Measurements from ENCODE around the gene CIITA. TPM values are rescaled to one million over a fixed set of nuclear protein-coding genes. Genes with fewer than 3 reads are reported as not detected.
A peak's percentile ranks its signal among the peaks of the same experiment; 100 is the strongest.

CIITA gene
- polyA plus RNA-seq, 1 donor (not counting 4 experiments of a cell fraction or from before 2014, with no cell fraction given): 0.05 TPM

DNA sequence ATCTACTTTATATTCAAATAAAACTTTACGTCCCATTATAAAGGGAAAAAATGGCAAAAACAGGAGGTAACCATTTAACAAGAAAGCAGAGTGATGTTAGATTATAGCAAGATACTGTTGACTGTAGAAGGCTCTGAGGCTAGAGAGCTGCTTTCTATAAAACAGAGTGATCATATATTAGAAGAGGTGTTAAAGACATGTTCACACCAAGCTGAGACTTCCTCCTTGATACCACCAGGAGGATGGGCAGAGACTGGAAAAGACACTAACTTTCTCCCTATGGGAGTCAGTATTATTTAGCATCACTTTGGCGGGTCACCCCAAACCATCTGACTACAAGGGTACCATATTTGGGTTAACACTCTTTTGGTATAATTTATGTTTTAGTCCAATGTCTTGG, 687 bp upstream of the CIITA start:
- FAIRE-seq (no peak), DNase-seq (ENCODE audit: low read depth, low spot score) (no peak)
- Histone ChIP-seq H3K4me1 (ENCODE audit: control insufficient read depth, extremely low read depth, insufficient read depth, low read length) (peaks cover 23% of the 10 kb centered on the region), H3K27me3 (ENCODE audit: control insufficient read depth, extremely low read depth, insufficient read depth, low read length) (peaks cover 37% of the 10 kb centered on the region), H3K9me1 (ENCODE audit: control insufficient read depth, extremely low read depth, insufficient read depth, low read length) (no peaks in the 10 kb centered on the region), H3K36me3 (ENCODE audit: control insufficient read depth in 2 of 2, extremely low read depth in 1 of 2, insufficient read depth in 2 of 2, low read length in 2 of 2) (no peaks in the 10 kb centered on the region), H2AFZ (ENCODE audit: control insufficient read depth, low read length) (no peak overlapping the region), H4K20me1 (ENCODE audit: control insufficient read depth, extremely low read depth, insufficient read depth, low read length) (peaks cover 4% of the 10 kb centered on the region), H3K27ac (ENCODE audit: control insufficient read depth, insufficient read depth, low read length) (no peak overlapping the region), H3K4me3 (ENCODE audit: control insufficient read depth in 2 of 3, extremely low read depth in 1 of 3, insufficient read depth in 2 of 3, low read depth in 1 of 3, low read length in 3 of 3) (no peak overlapping the region), H3K79me2 (ENCODE audit: control insufficient read depth, insufficient read depth, low read length) (no peaks in the 10 kb centered on the region), H3K4me2 (ENCODE audit: control insufficient read depth, extremely low read depth, insufficient read depth, low read depth, low read length) (no peak overlapping the region), H3K9me3 (ENCODE audit: control insufficient read depth, low read depth, low read length) (no peaks in the 10 kb centered on the region), H3K9ac (ENCODE audit: control insufficient read depth, extremely low read depth, insufficient read depth, low read length) (no peak overlapping the region)
- dilution Hi-C loops (cut with MboI; ENCODE audit: extremely low pct_ligation_motif_present, low sequenced_read_pairs): no loop called here
- no peak for TF ChIP-seq EZH2 (IDR thresholded peaks at IDR 0.05; ENCODE audit: low read length)
- TF ChIP-seq, protein P1, sequence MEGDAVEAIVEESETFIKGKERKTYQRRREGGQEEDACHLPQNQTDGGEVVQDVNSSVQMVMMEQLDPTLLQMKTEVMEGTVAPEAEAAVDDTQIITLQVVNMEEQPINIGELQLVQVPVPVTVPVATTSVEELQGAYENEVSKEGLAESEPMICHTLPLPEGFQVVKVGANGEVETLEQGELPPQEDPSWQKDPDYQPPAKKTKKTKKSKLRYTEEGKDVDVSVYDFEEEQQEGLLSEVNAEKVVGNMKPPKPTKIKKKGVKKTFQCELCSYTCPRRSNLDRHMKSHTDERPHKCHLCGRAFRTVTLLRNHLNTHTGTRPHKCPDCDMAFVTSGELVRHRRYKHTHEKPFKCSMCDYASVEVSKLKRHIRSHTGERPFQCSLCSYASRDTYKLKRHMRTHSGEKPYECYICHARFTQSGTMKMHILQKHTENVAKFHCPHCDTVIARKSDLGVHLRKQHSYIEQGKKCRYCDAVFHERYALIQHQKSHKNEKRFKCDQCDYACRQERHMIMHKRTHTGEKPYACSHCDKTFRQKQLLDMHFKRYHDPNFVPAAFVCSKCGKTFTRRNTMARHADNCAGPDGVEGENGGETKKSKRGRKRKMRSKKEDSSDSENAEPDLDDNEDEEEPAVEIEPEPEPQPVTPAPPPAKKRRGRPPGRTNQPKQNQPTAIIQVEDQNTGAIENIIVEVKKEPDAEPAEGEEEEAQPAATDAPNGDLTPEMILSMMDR (optimal IDR thresholded peaks at IDR 0.05 in 1 of 3, IDR thresholded peaks at IDR 0.05 in 1 of 3, conservative IDR thresholded peaks at IDR 0.05 in 1 of 3; ENCODE audit: extremely low read depth in 1 of 3, insufficient read depth in 2 of 3, low read length in 3 of 3): no peak

DNA sequence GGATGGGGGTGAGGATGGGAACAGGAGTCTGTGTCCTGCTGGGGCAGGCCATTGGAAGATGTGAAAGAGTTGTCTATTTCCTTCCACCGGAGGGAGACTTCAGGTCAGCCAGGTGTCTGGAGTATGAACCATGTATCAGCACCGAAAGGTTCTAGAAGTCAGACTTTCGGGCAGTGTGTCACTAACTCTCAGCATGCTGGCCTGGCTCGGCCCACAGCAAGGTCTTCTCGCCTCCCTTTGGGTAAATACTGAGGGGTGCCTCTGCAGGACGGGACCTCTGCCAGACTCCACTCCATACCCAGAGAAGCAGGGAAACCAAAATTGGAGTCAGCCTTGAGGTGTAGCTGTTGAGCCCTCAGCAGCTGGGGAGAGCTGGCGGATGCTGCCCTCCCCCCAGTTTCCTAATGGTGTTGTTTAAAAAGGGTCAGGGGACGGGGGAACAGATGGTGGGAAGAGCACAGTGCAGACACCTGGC, 507 bp downstream of the CIITA start:
- H3K9ac ChIP-seq (ENCODE audit: control insufficient read depth, extremely low read depth, insufficient read depth, low read length): no peak overlapping the region
- H3K4me2 ChIP-seq (ENCODE audit: control insufficient read depth, extremely low read depth, insufficient read depth, low read depth, low read length): peak overlapping the region; percentile 9
- no peaks in the 10 kb centered on the region for H3K36me3 ChIP-seq (ENCODE audit: control insufficient read depth in 2 of 2, extremely low read depth in 1 of 2, insufficient read depth in 2 of 2, low read length in 2 of 2)
- no peak overlapping the region for H3K4me3 ChIP-seq (ENCODE audit: control insufficient read depth in 2 of 3, extremely low read depth in 1 of 3, insufficient read depth in 2 of 3, low read depth in 1 of 3, low read length in 3 of 3)
- H3K4me1 ChIP-seq (ENCODE audit: control insufficient read depth, extremely low read depth, insufficient read depth, low read length): peaks cover 17% of the 10 kb centered on the region
- no peaks in the 10 kb centered on the region for H3K79me2 ChIP-seq (ENCODE audit: control insufficient read depth, insufficient read depth, low read length)
- dilution Hi-C loops (cut with MboI; ENCODE audit: extremely low pct_ligation_motif_present, low sequenced_read_pairs): no loop called here
- H3K9me1 ChIP-seq (ENCODE audit: control insufficient read depth, extremely low read depth, insufficient read depth, low read length): no peaks in the 10 kb centered on the region
- no peaks in the 10 kb centered on the region for H3K9me3 ChIP-seq (ENCODE audit: control insufficient read depth, low read depth, low read length)
- H4K20me1 ChIP-seq (ENCODE audit: control insufficient read depth, extremely low read depth, insufficient read depth, low read length): peaks cover 4% of the 10 kb centered on the region
- no peak for FAIRE-seq
- TF ChIP-seq, protein P1 (optimal IDR thresholded peaks at IDR 0.05 in 1 of 3, IDR thresholded peaks at IDR 0.05 in 1 of 3, conservative IDR thresholded peaks at IDR 0.05 in 1 of 3; ENCODE audit: extremely low read depth in 1 of 3, insufficient read depth in 2 of 3, low read length in 3 of 3): peak in 1 of 3 experiments; percentile 19
- TF ChIP-seq EZH2 (IDR thresholded peaks at IDR 0.05; ENCODE audit: low read length): no peak
- no peak for DNase-seq (ENCODE audit: low read depth, low spot score)
- H3K27me3 ChIP-seq (ENCODE audit: control insufficient read depth, extremely low read depth, insufficient read depth, low read length): peaks cover 37% of the 10 kb centered on the region
- H2AFZ ChIP-seq (ENCODE audit: control insufficient read depth, low read length): no peak overlapping the region
- H3K27ac ChIP-seq (ENCODE audit: control insufficient read depth, insufficient read depth, low read length): no peak overlapping the region

Data from keratinocyte (primary cell).